Activated naive CD4-positive, alpha-beta T cell treated with anti-CD3 and anti-CD28 coated beads, Interleukin-2, amount 10 ng/mL, durations not matched to agents 7 days and 5 days (primary cell): ENCODE measurements around the gene TRAM2.

Source experiments
- CTCF ChIA-PET: fragments of 350-600 bp; sonication (Branson Sonifier 250); formaldehyde crosslinking; loops from one replicate; lab custom pipeline; 2021; ENCODE audit warnings: antibody characterized with exemption; lab: Charles Lee
- DNase-seq: peaks from one replicate; pipeline ENCODE4 v3.0.0-alpha.2; 2020
- H3K27ac Mint-ChIP-seq: one replicate; pipeline ENCODE4 v1.8.0; 2021; ENCODE audit warnings: mild to moderate bottlenecking, moderate library complexity, mixed read lengths
- H3K27me3 Mint-ChIP-seq: one replicate; pipeline ENCODE4 v1.8.0; 2021; ENCODE audit warnings: mild to moderate bottlenecking, mixed read lengths
- H3K36me3 Mint-ChIP-seq: one replicate; pipeline ENCODE4 v1.8.0; 2021; ENCODE audit warnings: mixed read lengths
- H3K4me1 Mint-ChIP-seq: one replicate; pipeline ENCODE4 v1.8.0; 2021; ENCODE audit warnings: mixed read lengths
- H3K4me3 Mint-ChIP-seq: one replicate; pipeline ENCODE4 v1.8.0; 2021; ENCODE audit warnings: mild to moderate bottlenecking, moderate library complexity, mixed read lengths
- H3K9me3 Mint-ChIP-seq: one replicate; pipeline ENCODE4 v1.8.0; 2021; ENCODE audit warnings: mixed read lengths

The TRAM2 gene

GRCh38 chr6:52533491-52533890, 43.4 kb downstream of the TRAM2 start:
- Mint-ChIP-seq H3K27ac (no peak overlapping the region), H3K36me3 (peaks cover 5% of the 10 kb centered on the region), H3K27me3 (no peaks in the 10 kb centered on the region), H3K4me1 (peaks cover 38% of the 10 kb centered on the region), H3K9me3 (no peaks in the 10 kb centered on the region), H3K4me3 (no peak overlapping the region)
- CTCF ChIA-PET = no interaction called here
- no peak for DNase-seq

GRCh38 chr6:52532457-52532856, 44.4 kb downstream of the TRAM2 start:
- no peaks in the 10 kb centered on the region for H3K27me3 Mint-ChIP-seq
- no peak overlapping the region for H3K4me3 Mint-ChIP-seq
- H3K9me3 Mint-ChIP-seq = no peaks in the 10 kb centered on the region
- DNase-seq = no peak
- H3K36me3 Mint-ChIP-seq = peaks cover 5% of the 10 kb centered on the region
- H3K27ac Mint-ChIP-seq = no peak overlapping the region
- H3K4me1 Mint-ChIP-seq = peaks cover 32% of the 10 kb centered on the region
- CTCF ChIA-PET = no interaction called here

- no peak overlapping the region for H3K27ac Mint-ChIP-seq
- H3K36me3 Mint-ChIP-seq = peaks cover 5% of the 10 kb centered on the region
- H3K27me3 Mint-ChIP-seq = no peaks in the 10 kb centered on the region
- no peaks in the 10 kb centered on the region for H3K9me3 Mint-ChIP-seq
- CTCF ChIA-PET = no interaction called here
- H3K4me1 Mint-ChIP-seq = peaks cover 26% of the 10 kb centered on the region
- H3K4me3 Mint-ChIP-seq = no peak overlapping the region
- DNase-seq = no peak
Observed at GRCh38 chr6:52531834-52532233, 45.0 kb downstream of the TRAM2 start.

GRCh38 chr6:52531396-52531795, 45.5 kb downstream of the TRAM2 start:
- Mint-ChIP-seq H3K36me3 (peaks cover 5% of the 10 kb centered on the region), H3K27me3 (no peaks in the 10 kb centered on the region), H3K4me1 (peaks cover 23% of the 10 kb centered on the region), H3K27ac (no peak overlapping the region), H3K9me3 (no peaks in the 10 kb centered on the region), H3K4me3 (no peak overlapping the region)
- CTCF ChIA-PET = interaction anchor here (0.7 kb wide), 1 partner anchor 9 kb away, joined by 5 read pairs; no protein-coding TSS in a partner anchor
- no peak for DNase-seq

- CTCF ChIA-PET = no interaction called here
- DNase-seq = no peak
- Mint-ChIP-seq H3K27me3 (no peaks in the 10 kb centered on the region), H3K27ac (no peak overlapping the region), H3K9me3 (no peaks in the 10 kb centered on the region), H3K4me1 (peaks cover 12% of the 10 kb centered on the region), H3K36me3 (peaks cover 5% of the 10 kb centered on the region), H3K4me3 (no peak overlapping the region)
Observed at GRCh38 chr6:52530351-52530750, 46.5 kb downstream of the TRAM2 start.

- no peak for DNase-seq
- H3K27ac Mint-ChIP-seq = no peak overlapping the region
- no peaks in the 10 kb centered on the region for H3K9me3 Mint-ChIP-seq
- H3K4me3 Mint-ChIP-seq = no peak overlapping the region
- H3K4me1 Mint-ChIP-seq = peaks cover 2% of the 10 kb centered on the region
- H3K36me3 Mint-ChIP-seq = peaks cover under 1% of the 10 kb centered on the region
- CTCF ChIA-PET = no interaction called here
- H3K27me3 Mint-ChIP-seq = no peaks in the 10 kb centered on the region
Observed at GRCh38 chr6:52529311-52529710, 47.5 kb downstream of the TRAM2 start.

- no peak overlapping the region for H3K27ac Mint-ChIP-seq
- CTCF ChIA-PET = no interaction called here
Observed at GRCh38 chr6:52527436-52527835, 49.4 kb downstream of the TRAM2 start.

GRCh38 chr6:52526634-52527033, 50.2 kb downstream of the TRAM2 start:
- Mint-ChIP-seq H3K9me3 (no peaks in the 10 kb centered on the region), H3K27me3 (no peaks in the 10 kb centered on the region), H3K36me3 (no peaks in the 10 kb centered on the region), H3K4me3 (no peak overlapping the region), H3K27ac (no peak overlapping the region), H3K4me1 (no peaks in the 10 kb centered on the region)
- no peak for DNase-seq
- CTCF ChIA-PET = no interaction called here

More at GRCh38 chr6:52527436-52527835, 49.4 kb downstream of the TRAM2 start:
- Mint-ChIP-seq H3K36me3 (no peaks in the 10 kb centered on the region), H3K4me1 (no peaks in the 10 kb centered on the region), H3K4me3 (no peak overlapping the region), H3K27me3 (no peaks in the 10 kb centered on the region), H3K9me3 (no peaks in the 10 kb centered on the region)
- DNase-seq = no peak

- Mint-ChIP-seq H3K36me3 (no peaks in the 10 kb centered on the region), H3K27ac (no peak overlapping the region), H3K4me3 (no peak overlapping the region), H3K27me3 (no peaks in the 10 kb centered on the region), H3K4me1 (no peaks in the 10 kb centered on the region), H3K9me3 (no peaks in the 10 kb centered on the region)
- DNase-seq = no peak
- CTCF ChIA-PET = no interaction called here
Observed at GRCh38 chr6:52524918-52525317, 51.9 kb downstream of the TRAM2 start.

GRCh38 chr6:52523378-52524142, 53.3 kb downstream of the TRAM2 start:
- no peaks in the 10 kb centered on the region for H3K9me3 Mint-ChIP-seq
- CTCF ChIA-PET = interaction anchor here (1.0 kb wide), 1 partner anchor 8 kb away, joined by 3 read pairs; no protein-coding TSS in a partner anchor
- no peak for DNase-seq
- H3K4me3 Mint-ChIP-seq = no peak overlapping the region
- H3K27ac Mint-ChIP-seq = no peak overlapping the region
- H3K4me1 Mint-ChIP-seq = no peaks in the 10 kb centered on the region
- H3K36me3 Mint-ChIP-seq = no peaks in the 10 kb centered on the region
- no peaks in the 10 kb centered on the region for H3K27me3 Mint-ChIP-seq

GRCh38 chr6:52522655-52523054, 54.2 kb downstream of the TRAM2 start:
- H3K36me3 Mint-ChIP-seq = no peaks in the 10 kb centered on the region
- H3K27me3 Mint-ChIP-seq = no peaks in the 10 kb centered on the region
- H3K4me1 Mint-ChIP-seq = no peaks in the 10 kb centered on the region
- H3K27ac Mint-ChIP-seq = no peak overlapping the region
- CTCF ChIA-PET = no interaction called here
- no peaks in the 10 kb centered on the region for H3K9me3 Mint-ChIP-seq
- no peak overlapping the region for H3K4me3 Mint-ChIP-seq
- DNase-seq = no peak

- no peaks in the 10 kb centered on the region for H3K27me3 Mint-ChIP-seq
- no peak overlapping the region for H3K4me3 Mint-ChIP-seq
- CTCF ChIA-PET = no interaction called here
- no peak overlapping the region for H3K27ac Mint-ChIP-seq
- H3K4me1 Mint-ChIP-seq = no peaks in the 10 kb centered on the region
- no peaks in the 10 kb centered on the region for H3K9me3 Mint-ChIP-seq
- DNase-seq = no peak
- H3K36me3 Mint-ChIP-seq = no peaks in the 10 kb centered on the region
Observed at GRCh38 chr6:52522151-52522626, 54.7 kb downstream of the TRAM2 start.

GRCh38 chr6:52519618-52520017, 57.2 kb downstream of the TRAM2 start:
- Mint-ChIP-seq H3K9me3 (no peaks in the 10 kb centered on the region), H3K36me3 (no peaks in the 10 kb centered on the region), H3K4me1 (no peaks in the 10 kb centered on the region), H3K27ac (no peak overlapping the region), H3K27me3 (no peaks in the 10 kb centered on the region), H3K4me3 (no peak overlapping the region)
- DNase-seq = no peak
- CTCF ChIA-PET = no interaction called here

- no peaks in the 10 kb centered on the region for H3K4me1 Mint-ChIP-seq
- no peaks in the 10 kb centered on the region for H3K36me3 Mint-ChIP-seq
- H3K27ac Mint-ChIP-seq = no peak overlapping the region
- H3K4me3 Mint-ChIP-seq = no peak overlapping the region
- no peaks in the 10 kb centered on the region for H3K27me3 Mint-ChIP-seq
- no peaks in the 10 kb centered on the region for H3K9me3 Mint-ChIP-seq
- no peak for DNase-seq
- CTCF ChIA-PET = no interaction called here
Observed at GRCh38 chr6:52518279-52518945, 58.4 kb downstream of the TRAM2 start.
